Upper lobe of right lung (tissue), 1 donor: ENCODE measurements around the gene KCNJ3. TPM values are rescaled to one million over a fixed set of nuclear protein-coding genes. Genes with fewer than 3 reads are reported as not detected.

Experiments
- ATAC-seq: fragments of 200-7000 bp; cut with Tn5 transposase; one replicate; pipeline ENCODE4 v1.9.1; 2020; ENCODE audit warnings: mild to moderate bottlenecking, moderate library complexity
- DNase-seq: peaks from one replicate; pipeline ENCODE4 v3.0.0-alpha.2; 2020
- H3K27ac ChIP-seq: fragments of 200-600 bp; one replicate; pipeline ENCODE4 v1.8.0; 2022
- H3K27me3 ChIP-seq: fragments of 200-600 bp; one replicate; pipeline ENCODE4 v1.8.0; 2022; ENCODE audit warnings: mild to moderate bottlenecking
- H3K36me3 ChIP-seq: fragments of 200-600 bp; one replicate; pipeline ENCODE4 v1.8.0; 2022
- H3K4me1 ChIP-seq: fragments of 200-600 bp; one replicate; pipeline ENCODE4 v1.8.0; 2022
- H3K4me3 ChIP-seq: fragments of 200-600 bp; one replicate; pipeline ENCODE4 v1.8.0; 2022; ENCODE audit warnings: mild to moderate bottlenecking
- H3K9me3 ChIP-seq: fragments of 200-600 bp; one replicate; pipeline ENCODE4 v1.8.0; 2022
- intact Hi-C: fragments of 100-400 bp; cut with DNase I; formaldehyde crosslinking; loops from one replicate; pipeline ENCODE4 v1.11.0; 2022
- total RNA-seq: library from RNA; stranded (reverse); fragmentation: NEBNext Ultra II Directional; extraction: Animal tissue kit (Norgen Biotek cat#: 25700); gene quantifications from one replicate; pipeline ENCODE4 v1.2.1, GENCODE V29; 2021
- TF ChIP-seq, protein P1 (sequence below): fragments of 200-600 bp; IDR thresholded peaks from one replicate; pipeline ENCODE4 v1.8.0; 2022; ENCODE audit warnings: antibody characterized with exemption
- donor health status: DM: no; HTN: yes; CAD: no; lungs with severe emphysema.

Gene KCNJ3
- total RNA-seq, 1 donor from 2014 or later: not detected

- Histone ChIP-seq H3K4me3 (no peak overlapping the region), H3K9me3 (no peaks in the 10 kb centered on the region), H3K27me3 (no peaks in the 10 kb centered on the region), H3K4me1 (no peaks in the 10 kb centered on the region), H3K27ac (no peak overlapping the region), H3K36me3 (no peaks in the 10 kb centered on the region)
- intact Hi-C loops: no loop called here
- ATAC-seq (no peak), DNase-seq (no peak)
- TF ChIP-seq, protein P1, sequence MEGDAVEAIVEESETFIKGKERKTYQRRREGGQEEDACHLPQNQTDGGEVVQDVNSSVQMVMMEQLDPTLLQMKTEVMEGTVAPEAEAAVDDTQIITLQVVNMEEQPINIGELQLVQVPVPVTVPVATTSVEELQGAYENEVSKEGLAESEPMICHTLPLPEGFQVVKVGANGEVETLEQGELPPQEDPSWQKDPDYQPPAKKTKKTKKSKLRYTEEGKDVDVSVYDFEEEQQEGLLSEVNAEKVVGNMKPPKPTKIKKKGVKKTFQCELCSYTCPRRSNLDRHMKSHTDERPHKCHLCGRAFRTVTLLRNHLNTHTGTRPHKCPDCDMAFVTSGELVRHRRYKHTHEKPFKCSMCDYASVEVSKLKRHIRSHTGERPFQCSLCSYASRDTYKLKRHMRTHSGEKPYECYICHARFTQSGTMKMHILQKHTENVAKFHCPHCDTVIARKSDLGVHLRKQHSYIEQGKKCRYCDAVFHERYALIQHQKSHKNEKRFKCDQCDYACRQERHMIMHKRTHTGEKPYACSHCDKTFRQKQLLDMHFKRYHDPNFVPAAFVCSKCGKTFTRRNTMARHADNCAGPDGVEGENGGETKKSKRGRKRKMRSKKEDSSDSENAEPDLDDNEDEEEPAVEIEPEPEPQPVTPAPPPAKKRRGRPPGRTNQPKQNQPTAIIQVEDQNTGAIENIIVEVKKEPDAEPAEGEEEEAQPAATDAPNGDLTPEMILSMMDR: no peak
These were observed 177.5 kb downstream of the KCNJ3 start for GRCh38 chr2:154875999-154876398.

- no peaks in the 10 kb centered on the region for H3K36me3 ChIP-seq
- no peak overlapping the region for H3K4me3 ChIP-seq
- ATAC-seq (no peak), DNase-seq (no peak)
- H3K27me3 ChIP-seq: no peaks in the 10 kb centered on the region
- no peaks in the 10 kb centered on the region for H3K9me3 ChIP-seq
- intact Hi-C loops: no loop called here
- no peaks in the 10 kb centered on the region for H3K4me1 ChIP-seq
- no peak overlapping the region for H3K27ac ChIP-seq
- TF ChIP-seq, protein P1: no peak
These were observed 184.2 kb downstream of the KCNJ3 start for GRCh38 chr2:154882725-154883124.

- ATAC-seq: peak; percentile 23
- intact Hi-C loops: no loop called here
These were observed 187.8 kb downstream of the KCNJ3 start for GRCh38 chr2:154886316-154886715.

GRCh38 chr2:154898269-154898668 is 199.8 kb downstream of the KCNJ3 start:
- Histone ChIP-seq H3K27ac (no peak overlapping the region), H3K27me3 (no peaks in the 10 kb centered on the region), H3K36me3 (no peaks in the 10 kb centered on the region), H3K4me3 (no peak overlapping the region), H3K9me3 (no peaks in the 10 kb centered on the region), H3K4me1 (no peaks in the 10 kb centered on the region)
- TF ChIP-seq, protein P1: no peak
- intact Hi-C loops: no loop called here
- no peak for DNase-seq
- no peak for ATAC-seq

More at GRCh38 chr2:154886316-154886715, 187.8 kb downstream of the KCNJ3 start:
- DNase-seq: no peak
- no peak overlapping the region for H3K27ac ChIP-seq
- H3K27me3 ChIP-seq: no peaks in the 10 kb centered on the region
- no peaks in the 10 kb centered on the region for H3K4me1 ChIP-seq
- TF ChIP-seq, protein P1: no peak
- no peaks in the 10 kb centered on the region for H3K36me3 ChIP-seq
- no peaks in the 10 kb centered on the region for H3K9me3 ChIP-seq
- no peak overlapping the region for H3K4me3 ChIP-seq

DNA sequence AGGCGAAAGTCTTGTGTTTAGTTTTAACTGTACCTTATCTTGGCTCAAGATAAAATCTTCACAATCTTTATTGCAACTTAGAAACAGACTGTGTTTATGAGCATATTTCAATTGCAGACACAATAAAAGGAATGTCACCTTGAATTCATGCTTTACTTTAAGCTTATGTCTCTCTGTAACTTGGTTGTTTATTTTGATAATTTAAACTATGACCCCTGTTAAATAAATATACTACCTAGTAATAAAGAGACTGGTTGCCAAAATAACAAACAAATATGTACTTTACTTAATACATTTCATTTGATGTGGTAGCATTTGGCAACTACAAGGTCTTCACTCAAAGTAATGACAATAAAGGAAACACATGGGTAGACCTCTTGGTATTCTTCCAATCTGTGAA is 202.6 kb downstream of the KCNJ3 start:
- Histone ChIP-seq H3K9me3 (no peaks in the 10 kb centered on the region), H3K27me3 (no peaks in the 10 kb centered on the region), H3K27ac (no peak overlapping the region), H3K4me3 (no peak overlapping the region), H3K36me3 (no peaks in the 10 kb centered on the region), H3K4me1 (no peaks in the 10 kb centered on the region)
- TF ChIP-seq, protein P1: no peak
- intact Hi-C loops: no loop called here
- DNase-seq (no peak), ATAC-seq (no peak)
